ENCODE data around the gene PIP4K2A. TPM values are rescaled to one million over a fixed set of nuclear protein-coding genes. Genes with fewer than 3 reads are reported as not detected.

Gene PIP4K2A
- 32.6 and 35.4 TPM in 2 replicates for total RNA-seq
- 10.3 and 11.8 TPM in 2 replicates for polyA plus RNA-seq
- 12.5 and 12.8 TPM in 2 replicates for polyA plus RNA-seq (2011; cell fraction: cytosol; rRNA removed)
- polyA plus RNA-seq (2011; cell fraction: nucleus; rRNA removed): 10.8 and 13.0 TPM in 2 replicates
- polyA plus RNA-seq (2012): 21.8 and 24.4 TPM in 2 replicates
- 25.4 and 36.8 TPM in 2 replicates for polyA minus RNA-seq
- 6.3 TPM for polyA minus RNA-seq (2011; cell fraction: cytosol; rRNA and poly(A)+ RNA removed)
- polyA minus RNA-seq (2011; cell fraction: nucleus; rRNA and poly(A)+ RNA removed): 21.9 and 30.8 TPM in 2 replicates
- percentile 84 among the genes with signal in this experiment for Bru-seq, nascent RNA
- percentile 75 among the genes with signal in this experiment for BruChase-seq, experiment 1, labeled RNA remaining after a 6-hour chase
- BruChase-seq, experiment 2, labeled RNA remaining after a 2-hour chase: percentile 74 among the genes with signal in this experiment
- long read RNA-seq, transcript PIP4K2A-202 (10 exons, 3,802 nt): major isoform, 7 of 23 reads
- long read RNA-seq, partial matches to known transcripts: 3 of 23 reads
- long read RNA-seq, other reads (novel, unspliced or antisense): 13 of 23 reads

DNA sequence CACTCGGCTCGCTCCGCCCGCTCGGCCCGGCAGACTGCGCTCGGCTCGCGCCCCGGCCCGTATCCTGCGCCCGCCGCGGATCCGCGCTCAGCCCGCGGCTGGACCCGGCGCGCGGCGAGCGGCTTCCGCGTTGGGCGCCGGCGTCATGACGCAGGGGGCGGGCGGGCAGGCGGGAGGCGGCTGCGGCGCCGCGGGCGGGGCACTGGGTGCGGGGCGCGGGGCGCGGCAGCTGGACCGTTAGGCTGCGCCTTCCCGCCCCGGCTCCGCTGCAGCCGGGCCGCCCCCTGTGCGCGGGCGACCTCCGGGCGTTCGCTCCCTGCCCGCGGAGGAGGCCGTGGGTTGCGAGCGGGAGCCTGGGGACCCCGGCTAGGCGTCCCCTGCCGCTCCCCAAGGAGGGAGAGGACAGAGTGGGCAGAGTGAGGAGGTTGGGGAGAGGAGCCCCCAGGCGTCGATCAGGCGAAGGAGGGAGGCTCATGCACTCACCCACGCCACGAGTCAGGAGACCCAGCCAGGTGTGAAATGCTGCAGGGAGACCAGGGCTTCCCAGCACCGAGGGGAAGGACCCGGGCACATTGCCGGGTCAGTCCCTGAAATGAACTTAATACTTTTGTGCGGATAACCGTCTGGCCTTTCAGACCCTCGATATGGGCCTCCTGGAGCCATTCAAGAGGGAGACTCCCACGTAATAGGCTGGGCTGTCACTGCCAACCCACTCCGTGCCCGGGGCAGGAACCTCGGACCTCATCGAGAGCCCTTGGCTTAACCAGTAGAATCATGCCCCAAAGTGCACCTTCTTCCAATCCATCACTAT, at the start of gene PIP4K2A:
TSS of gene PIP4K2A (minus strand) at position 100 of the 811 bp plus-strand sequence. CDS start 252 bp downstream, outside the sequence.
- Histone ChIP-seq H3K79me2 (ENCODE audit: control insufficient read depth, insufficient read depth, low read length) (peaks cover 39% of the 10 kb centered on the region), H3K27me3 (ENCODE audit: control insufficient read depth in 2 of 2, insufficient read depth in 2 of 2, low read length in 2 of 2) (no peaks in the 10 kb centered on the region), H3K27ac (ENCODE audit: insufficient read depth, low read depth, low read length) (peak within 1 kb of the TSS; percentile 55), H3K9ac (replicated peaks; ENCODE audit: extremely low read depth, insufficient read depth, low read length) (peak within 1 kb of the TSS; percentile 78), H3K4me1 (ENCODE audit: control insufficient read depth, extremely low read depth, insufficient read depth, low read length) (peaks cover 17% of the 10 kb centered on the region), H3K36me3 (ENCODE audit: control insufficient read depth in 2 of 2, extremely low read depth in 1 of 2, insufficient read depth in 2 of 2, low read length in 2 of 2) (no peaks in the 10 kb centered on the region), H2AFZ (ENCODE audit: low read depth, low read length) (peak within 1 kb of the TSS; percentile 97), H3K9me1 (replicated peaks; ENCODE audit: control insufficient read depth, extremely low read depth, insufficient read depth, low read length) (no peaks in the 10 kb centered on the region), H3K9me3 (replicated peaks; ENCODE audit: control insufficient read depth, insufficient read depth, low read length) (no peaks in the 10 kb centered on the region), H3K4me2 (ENCODE audit: insufficient read depth, low read length) (peak within 1 kb of the TSS; percentile 97), H4K20me1 (replicated peaks; ENCODE audit: control insufficient read depth, extremely low read depth, insufficient read depth, low read length) (peaks cover 5% of the 10 kb centered on the region), H3K4me3 (replicated peaks in 1 of 3; ENCODE audit: insufficient read depth in 1 of 3, low read depth in 1 of 3, low read length in 3 of 3) (peak within 1 kb of the TSS; percentile 89 to 100 (median 89))
- peak; percentile 58 for DNase-seq (ENCODE audit: low read depth, low spot score)
- peak; percentile 57 for FAIRE-seq
- intact Hi-C loops (cut with micrococcal nuclease): loop anchor here (2.0 to 10.0 kb wide), 8 partner anchors 66 to 712 kb away; partner anchors contain the start of genes COMMD3 and DNAJC1
- TF ChIP-seq GATA2 (IDR thresholded peaks at IDR 0.05; ENCODE audit: insufficient read depth, insufficient read length, low read depth, low read length) (no peak), POLR2A (IDR thresholded peaks at IDR 0.05; ENCODE audit: low read depth, low read length) (peak; percentile 74), FOS (IDR thresholded peaks at IDR 0.05; ENCODE audit: borderline replicate concordance, insufficient read depth, low read length) (no peak)
- TF ChIP-seq, protein P1, sequence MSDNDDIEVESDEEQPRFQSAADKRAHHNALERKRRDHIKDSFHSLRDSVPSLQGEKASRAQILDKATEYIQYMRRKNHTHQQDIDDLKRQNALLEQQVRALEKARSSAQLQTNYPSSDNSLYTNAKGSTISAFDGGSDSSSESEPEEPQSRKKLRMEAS (IDR thresholded peaks at IDR 0.05; ENCODE audit: insufficient read depth, insufficient read length): no peak
- ChIA-PET CTCF (interaction anchor here (1.0 to 2.7 kb wide), 2 partner anchors 16 to 141 kb away, joined by 3 to 15 read pairs; no protein-coding TSS in a partner anchor), POLR2A (no interaction called here)
- no TSS peak for BruUV-seq (replicated peaks)
- dilution Hi-C loops (cut with MboI; ENCODE audit: extremely low pct_ligation_motif_present, low sequenced_read_pairs): no loop called here
